HL-60 (cell line): ENCODE data around the gene GNG2.

Experiments
- DNase-seq, 2 experiments: peaks; one replicate each; pipeline ENCODE4 v3.0.0-alpha.2; 2010 to 2020; ENCODE audit warnings: low read depth in 1 of 2, low spot score in 1 of 2
- H3K27ac ChIP-seq: fragments of 250-450 bp; sonication (Bioruptor Pico); replicated peaks from 2 replicates; pipeline ENCODE4 v1.5.1; 2020; ENCODE audit warnings: mild to moderate bottlenecking, moderate library complexity
- H3K27me3 ChIP-seq: fragments of 250-450 bp; sonication (Bioruptor Pico); 2 replicates; pipeline ENCODE4 v1.5.1; 2021; ENCODE audit warnings: mild to moderate bottlenecking, moderate library complexity; ENCODE audit not compliant: insufficient read depth, poor library complexity, severe bottlenecking
- H3K4me3 ChIP-seq: replicated peaks from 2 replicates; pipeline ENCODE4 v1.5.1; 2011; ENCODE audit warnings: mild to moderate bottlenecking, control low read depth, low read length; ENCODE audit not compliant: insufficient read depth
- CTCF ChIP-seq: IDR thresholded peaks from one replicate; pipeline ENCODE4 v1.5.1; 2011; ENCODE audit warnings: low read length, control low read depth, inconsistent platforms; ENCODE audit not compliant: insufficient read depth
- GABPA ChIP-seq: IDR thresholded peaks from 2 replicates; pipeline ENCODE4 v1.6.1; 2012; ENCODE audit warnings: low read depth
- POLR2AphosphoS5 ChIP-seq: IDR thresholded peaks from 2 replicates; pipeline ENCODE4 v1.6.1; 2012; ENCODE audit warnings: low read depth
- REST ChIP-seq: IDR thresholded peaks from 2 replicates; pipeline ENCODE4 v1.6.1; 2012; ENCODE audit warnings: low read depth; ENCODE audit not compliant: insufficient replicate concordance
- SPI1 ChIP-seq: IDR thresholded peaks from 2 replicates; pipeline ENCODE4 v1.6.1; 2012; ENCODE audit warnings: low read depth, mild to moderate bottlenecking, borderline replicate concordance

The GNG2 gene

GRCh38 chr14:51933191-51933590 lies 72.8 kb downstream of the GNG2 start:
- DNase-seq: no peak
- peak; percentile 69; the same call in 1 of the 2 replicates for TF ChIP-seq SPI1
- no peak for TF ChIP-seq GABPA
- no peak overlapping the region for H3K4me3 ChIP-seq

GRCh38 chr14:51938137-51938536 lies 77.7 kb downstream of the GNG2 start:
- no peak for DNase-seq
- no peak for TF ChIP-seq REST
- no peak overlapping the region for H3K4me3 ChIP-seq

More at GRCh38 chr14:51933191-51933590, 72.8 kb downstream of the GNG2 start:
- no peak overlapping the region for H3K27ac ChIP-seq
- no peaks in the 10 kb centered on the region for H3K27me3 ChIP-seq

GRCh38 chr14:51938821-51939220 lies 78.4 kb downstream of the GNG2 start:
- no peaks in the 10 kb centered on the region for H3K27me3 ChIP-seq
- H3K27ac ChIP-seq: no peak overlapping the region
- TF ChIP-seq GABPA (no peak), SPI1 (no peak), CTCF (no peak), POLR2AphosphoS5 (no peak), REST (no peak)
- H3K4me3 ChIP-seq: no peak overlapping the region
- no peak for DNase-seq

More at GRCh38 chr14:51938137-51938536, 77.7 kb downstream of the GNG2 start:
- Histone ChIP-seq H3K27ac (no peak overlapping the region), H3K27me3 (no peaks in the 10 kb centered on the region)

GRCh38 chr14:51939226-51939625 lies 78.8 kb downstream of the GNG2 start:
- TF ChIP-seq CTCF (no peak), GABPA (no peak)
- Histone ChIP-seq H3K4me3 (no peak overlapping the region), H3K27ac (no peak overlapping the region), H3K27me3 (no peaks in the 10 kb centered on the region)
- no peak for DNase-seq

- Histone ChIP-seq H3K27ac (no peak overlapping the region), H3K27me3 (no peaks in the 10 kb centered on the region), H3K4me3 (no peak overlapping the region)
- DNase-seq: no peak
- no peak for TF ChIP-seq SPI1
- TF ChIP-seq CTCF: no peak
- TF ChIP-seq GABPA: no peak
- TF ChIP-seq POLR2AphosphoS5: no peak
- no peak for TF ChIP-seq REST
Observed at GRCh38 chr14:51939755-51940301, 79.4 kb downstream of the GNG2 start.
